ENCODE measurements around the gene APOL1. TPM values are rescaled to one million over a fixed set of nuclear protein-coding genes. Genes with fewer than 3 reads are reported as not detected.
"Not testable (repeated sequence)": the region's sequence is repeated elsewhere in the genome, so short reads cannot be mapped to it uniquely, and the experiment has no call there.

The APOL1 gene
- total and polyA plus RNA-seq, 11 donors: 10.4 to 132 (median 18.1) TPM

DNA sequence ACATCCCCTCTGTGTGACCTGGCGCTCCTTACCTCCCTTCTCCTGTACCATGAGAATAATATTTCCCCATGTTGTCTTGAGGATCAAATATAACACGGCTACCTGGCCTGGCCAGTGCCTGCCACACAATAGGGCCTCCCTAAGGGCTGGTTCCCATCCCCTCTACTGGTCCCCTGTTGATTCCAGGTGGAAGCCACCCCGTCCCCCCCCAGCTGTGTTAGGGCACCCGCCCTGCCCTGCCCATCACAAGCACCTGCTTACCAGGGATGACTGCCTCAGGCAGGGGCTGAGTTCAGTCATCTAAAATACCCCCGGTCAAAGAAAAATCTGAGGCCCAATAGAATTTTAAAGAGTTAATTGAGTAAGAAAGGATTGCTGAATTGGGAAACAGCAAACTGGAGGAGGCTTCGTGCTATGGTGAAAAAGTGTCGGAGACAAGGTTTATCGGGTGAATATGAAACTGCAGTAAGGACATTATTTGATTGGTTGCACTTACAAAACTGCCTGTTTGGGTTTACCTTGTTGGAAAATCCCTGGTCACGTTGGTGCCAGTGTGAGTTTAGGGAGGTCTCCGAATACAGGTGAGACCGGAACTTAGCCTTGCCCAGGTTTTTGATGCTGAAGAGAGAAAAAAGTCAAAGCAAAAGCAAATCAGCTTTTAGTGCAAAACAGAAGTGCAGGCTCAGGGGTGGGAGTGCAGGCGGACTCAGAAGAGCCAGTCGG, 5.2 kb downstream of the APOL1 start:
- TF ChIP-seq POLR2A (IDR thresholded peaks at IDR 0.05): no peak
- TF ChIP-seq, protein P1, sequence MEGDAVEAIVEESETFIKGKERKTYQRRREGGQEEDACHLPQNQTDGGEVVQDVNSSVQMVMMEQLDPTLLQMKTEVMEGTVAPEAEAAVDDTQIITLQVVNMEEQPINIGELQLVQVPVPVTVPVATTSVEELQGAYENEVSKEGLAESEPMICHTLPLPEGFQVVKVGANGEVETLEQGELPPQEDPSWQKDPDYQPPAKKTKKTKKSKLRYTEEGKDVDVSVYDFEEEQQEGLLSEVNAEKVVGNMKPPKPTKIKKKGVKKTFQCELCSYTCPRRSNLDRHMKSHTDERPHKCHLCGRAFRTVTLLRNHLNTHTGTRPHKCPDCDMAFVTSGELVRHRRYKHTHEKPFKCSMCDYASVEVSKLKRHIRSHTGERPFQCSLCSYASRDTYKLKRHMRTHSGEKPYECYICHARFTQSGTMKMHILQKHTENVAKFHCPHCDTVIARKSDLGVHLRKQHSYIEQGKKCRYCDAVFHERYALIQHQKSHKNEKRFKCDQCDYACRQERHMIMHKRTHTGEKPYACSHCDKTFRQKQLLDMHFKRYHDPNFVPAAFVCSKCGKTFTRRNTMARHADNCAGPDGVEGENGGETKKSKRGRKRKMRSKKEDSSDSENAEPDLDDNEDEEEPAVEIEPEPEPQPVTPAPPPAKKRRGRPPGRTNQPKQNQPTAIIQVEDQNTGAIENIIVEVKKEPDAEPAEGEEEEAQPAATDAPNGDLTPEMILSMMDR (IDR thresholded peaks at IDR 0.05): no peak
- intact Hi-C loops (cut with DNase I): no loop called here

DNA sequence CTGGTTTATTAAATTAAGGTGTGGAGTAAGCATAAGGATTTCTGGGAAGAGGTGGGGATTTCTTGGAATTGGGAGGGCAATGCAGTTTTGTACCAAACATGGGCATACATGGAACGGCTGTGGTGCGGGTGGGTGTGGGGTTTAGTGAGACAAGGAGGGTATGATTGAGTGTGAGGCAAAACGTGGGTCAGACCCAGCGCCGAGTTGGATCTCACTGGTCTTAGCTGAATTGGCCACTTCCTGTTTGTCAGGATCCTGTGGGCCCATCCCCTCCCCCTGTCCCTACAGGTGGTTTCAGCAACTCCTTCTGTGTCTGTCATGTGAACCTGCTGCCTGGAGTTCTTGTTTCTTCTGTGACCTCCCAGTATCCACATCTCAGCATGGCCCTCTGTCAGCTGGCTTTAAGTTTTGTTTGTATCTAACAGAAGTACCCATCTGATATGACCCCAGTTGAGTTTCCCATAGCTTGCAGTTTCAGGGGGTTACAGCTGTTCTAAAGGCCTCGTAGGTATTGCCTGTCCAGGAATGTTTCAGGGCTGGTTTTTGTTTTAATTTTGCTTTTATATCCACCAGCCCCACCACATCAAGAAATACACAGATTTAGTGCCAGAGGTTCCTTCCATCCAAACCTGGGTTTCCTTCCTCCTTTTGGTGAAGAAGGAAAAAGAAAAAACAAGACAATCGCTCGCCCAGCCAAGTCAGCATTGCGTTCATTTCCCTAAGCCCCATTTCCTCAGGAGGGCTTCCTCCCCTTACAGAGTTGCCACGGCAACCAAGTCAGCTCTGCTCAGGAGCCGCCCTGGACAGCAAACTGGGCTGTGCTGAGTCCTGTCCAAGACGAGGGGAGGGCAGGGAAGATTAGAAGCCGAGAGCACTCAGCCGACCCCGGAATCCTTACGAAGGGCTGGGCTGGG, 6.0 kb downstream of the APOL1 start:
- no peaks in the 10 kb centered on the region for H3K9me3 ChIP-seq
- no peak overlapping the region for H3K4me3 ChIP-seq
- no peak for TF ChIP-seq POLR2A (IDR thresholded peaks at IDR 0.05)
- H3K36me3 ChIP-seq: peaks cover 0 to 79% (median 29%) of the 10 kb centered on the region in 9 donors
- peaks cover 0 to 57% (median 36%) of the 10 kb centered on the region in 12 donors for H3K4me1 ChIP-seq
- H3K27ac ChIP-seq: peak overlapping the region; percentile 6 to 89 (median 66)
- intact Hi-C loops (cut with DNase I): no loop called here
- ATAC-seq (peak in 3 of 4 donors; percentile 28 to 65 (median 55)), DNase-seq (peak in 4 of 5 donors; percentile 48 to 72 (median 69))
- WGBS, 4 donors: 40 to 54% (median 45%) methylated on average over 16 of the region's 16 CpGs
- H3K27me3 ChIP-seq: no peaks in the 10 kb centered on the region

More for the DNA sequence above, 5.2 kb downstream of the APOL1 start:
- WGBS, 4 donors: 91 to 94% (median 93%) methylated on average over 13 of the region's 13 CpGs
- H3K4me3 ChIP-seq: no peak overlapping the region
- ATAC-seq (no peak), DNase-seq (no peak)
- no peaks in the 10 kb centered on the region for H3K9me3 ChIP-seq
- peaks cover 0 to 72% (median 26%) of the 10 kb centered on the region in 9 donors for H3K36me3 ChIP-seq
- H3K4me1 ChIP-seq: peaks cover 0 to 64% (median 43%) of the 10 kb centered on the region in 12 donors
- H3K27me3 ChIP-seq: no peaks in the 10 kb centered on the region
- peak overlapping the region in 11 of 12 donors; percentile 6 to 89 (median 67) for H3K27ac ChIP-seq

DNA sequence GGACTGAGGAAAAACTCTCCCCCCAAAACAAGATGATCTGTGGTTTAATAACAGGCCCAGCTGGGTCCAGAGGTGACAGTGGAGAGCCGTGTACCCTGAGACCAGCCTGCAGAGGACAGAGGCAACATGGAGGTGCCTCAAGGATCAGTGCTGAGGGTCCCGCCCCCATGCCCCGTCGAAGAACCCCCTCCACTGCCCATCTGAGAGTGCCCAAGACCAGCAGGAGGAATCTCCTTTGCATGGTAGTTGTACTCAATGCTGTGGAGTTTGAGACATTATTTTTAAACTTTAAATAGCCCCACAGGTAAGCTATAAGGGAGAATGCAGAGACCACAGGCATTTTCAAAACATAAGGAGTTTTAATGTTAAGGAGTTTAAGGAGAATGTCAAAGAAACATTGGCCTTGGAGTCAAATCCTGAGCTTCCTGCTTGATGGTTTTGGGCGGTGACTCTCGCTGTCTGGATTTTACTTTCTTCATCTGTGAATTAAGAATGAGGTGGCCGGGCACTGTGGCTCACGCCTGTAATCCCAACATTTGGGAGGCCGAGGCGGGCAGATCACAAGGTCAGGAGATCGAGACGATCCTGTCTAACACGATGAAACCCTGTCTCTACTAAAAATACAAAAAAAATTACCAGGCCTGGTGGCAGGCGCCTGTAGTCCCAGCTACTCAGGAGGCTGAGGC, 6.8 kb downstream of the APOL1 start:
- H3K27ac ChIP-seq: peak overlapping the region; percentile 6 to 89 (median 66)
- no peak overlapping the region for H3K4me3 ChIP-seq
- intact Hi-C loops (cut with DNase I): no loop called here
- WGBS, 4 donors: 67 to 74% (median 70%) methylated on average over 13 to 14 of the region's 14 CpGs
- H3K9me3 ChIP-seq: no peaks in the 10 kb centered on the region
- no peak for DNase-seq
- peaks cover 0 to 86% (median 30%) of the 10 kb centered on the region in 9 donors for H3K36me3 ChIP-seq
- H3K4me1 ChIP-seq: peaks cover 0 to 49% (median 28%) of the 10 kb centered on the region in 12 donors
- no peak for ATAC-seq
- TF ChIP-seq, protein P1 (IDR thresholded peaks at IDR 0.05): no peak
- no peak for TF ChIP-seq POLR2A (IDR thresholded peaks at IDR 0.05)
- no peaks in the 10 kb centered on the region for H3K27me3 ChIP-seq

DNA sequence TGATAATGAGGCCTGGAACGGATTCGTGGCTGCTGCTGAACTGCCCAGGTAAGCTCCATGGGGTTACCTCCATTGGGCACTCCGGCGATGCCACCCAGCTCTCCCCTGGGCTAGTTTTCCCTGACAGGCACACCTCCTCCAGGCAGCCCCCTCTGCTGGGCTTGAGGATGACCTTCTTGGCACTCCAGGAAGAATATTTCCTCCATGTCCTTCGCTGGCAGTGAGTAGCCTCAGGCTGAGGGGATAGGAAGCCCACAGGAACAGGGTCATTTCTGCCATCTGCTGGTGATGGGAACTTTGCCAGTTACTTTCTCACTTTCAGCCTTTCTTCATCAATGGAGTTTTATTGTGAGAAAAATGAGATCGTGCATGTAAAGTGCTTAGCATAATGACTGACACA, 8.7 kb downstream of the APOL1 start:
- intact Hi-C loops (cut with DNase I); H3K27ac ChIP-seq; H3K27me3 ChIP-seq; ATAC-seq; H3K4me3 ChIP-seq; DNase-seq; H3K9me3 ChIP-seq: not testable (repeated sequence)
- Histone ChIP-seq H3K4me1 (peaks cover 0 to 32% (median 19%) of the 10 kb centered on the region in 12 donors), H3K36me3 (peaks cover 0 to 95% (median 45%) of the 10 kb centered on the region in 9 donors)
- WGBS, 4 donors: 74 to 83% (median 80%) methylated on average over 6 of the region's 6 CpGs

DNA sequence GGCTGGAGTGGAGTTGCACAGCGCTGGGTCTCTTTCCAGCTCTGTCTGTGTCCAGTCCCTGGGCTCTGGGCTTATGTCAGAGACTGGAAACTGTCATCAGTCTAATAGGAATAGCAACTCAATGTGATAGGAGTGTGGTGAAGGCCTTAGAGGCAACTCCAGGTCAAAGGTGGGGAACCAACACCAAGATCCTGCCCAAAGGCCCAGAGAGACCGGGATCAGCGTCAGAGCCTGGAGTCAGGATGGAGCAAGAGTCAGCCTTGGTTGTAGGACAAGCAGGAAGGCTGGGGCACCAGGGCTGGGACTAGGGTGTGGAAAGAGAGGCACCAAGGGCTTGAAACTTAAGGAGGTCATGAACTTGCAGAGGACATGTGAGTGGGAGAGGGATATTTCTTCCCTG, 9.4 kb downstream of the APOL1 start:
- peaks cover 0 to 28% (median 19%) of the 10 kb centered on the region in 12 donors for H3K4me1 ChIP-seq
- intact Hi-C loops (cut with DNase I); H3K27me3 ChIP-seq; H3K4me3 ChIP-seq; H3K27ac ChIP-seq; ATAC-seq; DNase-seq; H3K9me3 ChIP-seq: not testable (repeated sequence)
- H3K36me3 ChIP-seq: peaks cover 0 to 95% (median 45%) of the 10 kb centered on the region in 9 donors
- 92 to 97% (median 95%) methylated on average over 3 of the region's 3 CpGs for WGBS, 4 donors

DNA sequence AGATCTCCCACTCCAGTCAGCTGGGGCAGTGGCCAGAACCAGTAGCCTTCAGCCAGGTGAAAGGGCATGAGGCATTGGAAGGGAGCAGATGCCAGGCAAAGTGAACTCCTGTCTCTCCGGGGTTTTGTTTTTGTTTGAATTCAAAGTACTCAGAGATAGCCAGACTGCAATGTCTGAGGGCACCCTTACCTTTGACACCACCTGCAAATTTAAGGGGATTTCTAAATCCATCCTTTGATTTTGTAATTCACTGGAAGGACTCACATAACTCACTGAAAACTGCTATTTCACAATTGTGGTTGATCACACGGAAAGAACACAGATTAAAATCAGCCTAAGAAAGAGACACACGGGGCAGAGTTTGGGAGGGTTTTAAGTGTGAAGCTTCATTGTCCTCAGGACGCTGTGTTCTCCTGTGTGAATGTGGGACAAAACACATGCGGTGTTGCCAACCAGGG, 10.3 kb downstream of the APOL1 start:
- H3K27ac ChIP-seq; DNase-seq; H3K4me3 ChIP-seq; intact Hi-C loops (cut with DNase I); H3K27me3 ChIP-seq; H3K9me3 ChIP-seq: not testable (repeated sequence)
- Histone ChIP-seq H3K4me1 (peaks cover 0 to 23% (median 14%) of the 10 kb centered on the region in 12 donors), H3K36me3 (peaks cover 0 to 85% (median 43%) of the 10 kb centered on the region in 9 donors)
- peak in 1 of 4 donors; percentile 24 for ATAC-seq
- WGBS, 4 donors: 64 to 77% (median 74%) methylated on average over 5 of the region's 5 CpGs

DNA sequence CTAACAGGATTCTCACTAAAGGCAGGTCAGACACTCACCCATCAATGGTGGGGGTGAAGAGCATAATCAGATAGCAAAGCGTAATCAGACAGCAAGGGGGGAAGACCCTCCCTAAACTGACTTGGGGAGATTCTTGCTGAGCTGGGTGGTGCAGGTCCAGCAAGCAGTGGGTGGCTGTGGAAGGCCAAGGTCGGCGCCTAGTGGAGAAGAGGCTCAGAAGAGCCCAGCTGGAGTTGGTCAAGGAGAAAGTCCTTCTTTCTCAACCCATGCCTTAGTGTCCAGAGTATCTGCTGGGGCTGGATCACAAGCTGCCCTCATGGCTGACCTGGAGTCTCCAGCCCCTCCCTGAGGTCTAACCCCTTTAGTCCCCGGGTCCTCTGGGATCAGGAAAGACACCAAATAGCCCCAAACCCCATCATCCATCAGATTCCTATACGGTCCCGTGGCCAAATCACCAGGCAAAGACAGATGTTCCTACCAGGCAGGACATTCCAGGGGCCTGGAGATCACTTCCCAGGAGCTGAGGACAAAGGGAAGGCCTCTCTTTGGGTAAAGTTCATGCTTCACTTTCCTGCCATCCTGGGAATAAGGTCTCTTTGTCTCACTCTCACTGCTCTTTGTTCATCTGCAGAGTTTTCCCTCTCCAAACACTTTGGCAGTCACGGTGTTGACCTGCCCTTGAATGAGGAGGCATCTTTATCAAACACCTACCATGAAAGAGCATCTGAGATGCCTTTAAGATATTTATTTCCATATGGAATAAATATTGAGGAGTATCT, 11.1 kb downstream of the APOL1 start:
- DNase-seq; H3K4me3 ChIP-seq; H3K27me3 ChIP-seq; intact Hi-C loops (cut with DNase I); H3K9me3 ChIP-seq: not testable (repeated sequence)
- WGBS, 4 donors: 77 to 84% (median 83%) methylated on average over 6 to 7 of the region's 7 CpGs
- peak in 1 of 4 donors; percentile 23 for ATAC-seq
- Histone ChIP-seq H3K27ac (peak overlapping the region in 3 of 12 donors; percentile 5 to 33 (median 22)), H3K4me1 (peaks cover 0 to 15% (median 7%) of the 10 kb centered on the region in 12 donors), H3K36me3 (peaks cover 0 to 77% (median 42%) of the 10 kb centered on the region in 9 donors)
